T-helper 17 cell (primary cell): Measurements from ENCODE around the gene SHC1. TPM values are rescaled to one million over a fixed set of nuclear protein-coding genes. Genes with fewer than 3 reads are reported as not detected.
A peak's percentile ranks its signal among the peaks of the same experiment; 100 is the strongest.

Experiments
- ATAC-seq: fragments of 150-1000 bp; cut with Tn5 transposase; 2 replicates; pipeline ENCODE4 v1.10.0; 2021; ENCODE audit warnings: mild to moderate bottlenecking, moderate library complexity
- DNase-seq, 3 donors: peaks; one replicate each; pipeline versions ENCODE4 v3.0.0 to v3.0.0-alpha.2; 2020 to 2021
- H3K9me3 ChIP-seq: one replicate; pipeline ENCODE4 v1.7.0; 2013; ENCODE audit warnings: low read length, mild to moderate bottlenecking; ENCODE audit not compliant: control insufficient read depth, poor library complexity, severe bottlenecking
- H3K27ac Mint-ChIP-seq: one replicate; pipeline ENCODE4 v1.8.0; 2022; ENCODE audit warnings: mild to moderate bottlenecking, moderate library complexity, mixed read lengths
- H3K27me3 Mint-ChIP-seq: one replicate; pipeline ENCODE4 v1.8.0; 2022; ENCODE audit warnings: mixed read lengths
- H3K36me3 Mint-ChIP-seq: one replicate; pipeline ENCODE4 v1.8.0; 2022; ENCODE audit warnings: low read depth, mixed read lengths
- H3K4me1 Mint-ChIP-seq: one replicate; pipeline ENCODE4 v1.8.0; 2022; ENCODE audit warnings: mild to moderate bottlenecking, mixed read lengths
- H3K4me3 Mint-ChIP-seq: one replicate; pipeline ENCODE4 v1.8.0; 2022; ENCODE audit warnings: mild to moderate bottlenecking, moderate library complexity, mixed read lengths
- total RNA-seq, 4 donors: library from RNA in 2 of 4; stranded (reverse) in 2 of 4; gene quantifications; one replicate each; pipeline ENCODE4 v1.2.3 and lab custom pipeline; 2022 to 2026

The SHC1 gene
- total RNA-seq, 2 donors from 2014 or later: 99.5 to 105 TPM

DNA sequence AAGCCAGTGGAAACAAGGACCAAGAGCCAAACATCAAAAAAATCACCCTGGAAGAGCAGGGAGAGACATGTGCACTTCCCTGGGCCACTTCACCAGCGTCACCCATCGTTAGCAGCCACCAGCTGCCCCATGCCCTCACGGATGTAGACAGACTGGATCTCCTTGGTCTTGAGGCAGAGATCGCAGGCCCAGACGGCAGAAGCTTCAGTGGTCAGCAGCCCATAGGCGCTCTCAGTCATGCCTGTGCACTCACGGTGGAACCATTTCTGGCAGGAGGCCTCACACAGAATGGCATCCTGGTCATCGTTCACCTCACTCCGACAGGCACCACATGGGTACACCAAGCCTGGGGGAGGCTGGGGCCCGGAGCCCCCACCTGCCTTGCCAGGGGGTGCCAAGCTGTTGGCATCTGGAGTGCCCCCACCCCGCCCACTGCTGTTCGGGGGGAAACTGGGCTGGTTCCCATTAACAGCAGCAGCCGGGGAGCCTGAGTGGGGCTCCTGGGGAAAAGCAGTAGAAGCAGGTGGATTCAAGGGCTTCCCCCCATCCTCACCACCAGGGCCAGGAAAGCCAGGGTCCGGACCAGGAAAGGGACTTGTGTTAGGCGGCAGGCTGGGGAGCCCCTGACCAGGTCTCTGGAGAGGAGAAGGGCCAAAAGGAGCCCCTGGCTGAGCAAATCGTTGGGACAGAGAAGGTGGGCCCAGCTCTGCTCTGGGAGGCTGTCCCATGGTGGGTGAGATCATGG, 11.7 kb downstream of the SHC1 start:
- DNase-seq (no peak), ATAC-seq (no peak)
- Mint-ChIP-seq H3K4me3 (peak overlapping the region; percentile 49), H3K36me3 (peaks cover 4% of the 10 kb centered on the region), H3K27ac (peak overlapping the region; percentile 100), H3K27me3 (no peaks in the 10 kb centered on the region), H3K4me1 (peaks cover 51% of the 10 kb centered on the region)
- H3K9me3 ChIP-seq: no peaks in the 10 kb centered on the region

GRCh38 chr1:154958036-154958435, 12.5 kb downstream of the SHC1 start:
- ATAC-seq: no peak
- Mint-ChIP-seq H3K4me3 (no peak overlapping the region), H3K36me3 (peaks cover 5% of the 10 kb centered on the region), H3K27me3 (no peaks in the 10 kb centered on the region), H3K27ac (peak overlapping the region; percentile 100), H3K4me1 (peaks cover 55% of the 10 kb centered on the region)
- no peaks in the 10 kb centered on the region for H3K9me3 ChIP-seq
- no peak for DNase-seq

DNA sequence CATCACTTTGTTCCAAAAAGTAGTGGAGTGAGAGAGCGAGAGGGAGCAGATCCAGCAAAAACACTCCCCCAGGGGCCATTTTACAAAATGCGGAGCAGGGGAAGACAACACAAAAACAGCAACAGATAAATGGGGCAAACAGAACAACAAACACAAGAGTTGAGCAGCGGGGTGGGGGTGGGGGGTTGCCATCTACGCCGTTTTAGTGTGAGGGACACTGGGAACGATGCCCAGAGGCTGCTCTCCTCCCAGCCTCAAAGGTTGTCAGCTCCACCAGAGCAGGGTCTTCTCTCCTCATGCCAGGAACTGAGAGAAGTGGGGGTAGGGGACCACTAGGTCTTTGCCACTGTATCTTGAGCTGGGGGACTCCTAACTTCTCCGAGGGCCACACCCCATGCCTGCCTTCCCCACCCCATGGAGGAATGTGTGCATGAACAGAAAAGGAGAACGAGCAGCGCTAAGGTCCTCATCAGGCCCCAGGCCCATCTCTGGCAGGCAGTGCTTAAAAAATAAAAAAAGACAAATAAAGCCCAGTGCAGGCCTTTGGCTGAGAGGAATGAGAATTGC, 13.4 kb downstream of the SHC1 start:
- Mint-ChIP-seq H3K4me1 (peaks cover 57% of the 10 kb centered on the region), H3K27me3 (no peaks in the 10 kb centered on the region), H3K36me3 (peaks cover 10% of the 10 kb centered on the region), H3K27ac (peak overlapping the region; percentile 100), H3K4me3 (peak overlapping the region; percentile 99)
- H3K9me3 ChIP-seq: no peaks in the 10 kb centered on the region
- DNase-seq (no peak), ATAC-seq (no peak)

GRCh38 chr1:154956544-154956941, 14.0 kb downstream of the SHC1 start:
- no peak for ATAC-seq
- H3K4me1 Mint-ChIP-seq: peaks cover 63% of the 10 kb centered on the region
- peak overlapping the region; percentile 99 for H3K4me3 Mint-ChIP-seq
- no peaks in the 10 kb centered on the region for H3K9me3 ChIP-seq
- H3K27ac Mint-ChIP-seq: peak overlapping the region; percentile 100
- no peak for DNase-seq
- peaks cover 10% of the 10 kb centered on the region for H3K36me3 Mint-ChIP-seq
- no peaks in the 10 kb centered on the region for H3K27me3 Mint-ChIP-seq

GRCh38 chr1:154955718-154956543, 14.6 kb downstream of the SHC1 start, which contains the start of gene PBXIP1:
Gene PBXIP1, minus strand, starts transcription at chr1:154956099. Its CDS starts 2,378 bp downstream, at chr1:154953721.
- DNase-seq (peak; percentile 55 to 77 (median 71)), ATAC-seq (peak; percentile 44)
- peak within 1 kb of the TSS; percentile 99 for H3K4me3 Mint-ChIP-seq
- H3K4me1 Mint-ChIP-seq: peaks cover 62% of the 10 kb centered on the region
- H3K27ac Mint-ChIP-seq: peak within 1 kb of the TSS; percentile 100
- no peaks in the 10 kb centered on the region for H3K27me3 Mint-ChIP-seq
- H3K36me3 Mint-ChIP-seq: peaks cover 10% of the 10 kb centered on the region
- no peaks in the 10 kb centered on the region for H3K9me3 ChIP-seq

- ATAC-seq (peak; percentile 82), DNase-seq (peak; percentile 79 to 92 (median 88))
- peak overlapping the region; percentile 100 for H3K27ac Mint-ChIP-seq
- peak overlapping the region; percentile 99 for H3K4me3 Mint-ChIP-seq
- peaks cover 63% of the 10 kb centered on the region for H3K4me1 Mint-ChIP-seq
- no peaks in the 10 kb centered on the region for H3K27me3 Mint-ChIP-seq
- peaks cover 12% of the 10 kb centered on the region for H3K36me3 Mint-ChIP-seq
- H3K9me3 ChIP-seq: no peaks in the 10 kb centered on the region
Observed at GRCh38 chr1:154955039-154955717, 15.4 kb downstream of the SHC1 start.

DNA sequence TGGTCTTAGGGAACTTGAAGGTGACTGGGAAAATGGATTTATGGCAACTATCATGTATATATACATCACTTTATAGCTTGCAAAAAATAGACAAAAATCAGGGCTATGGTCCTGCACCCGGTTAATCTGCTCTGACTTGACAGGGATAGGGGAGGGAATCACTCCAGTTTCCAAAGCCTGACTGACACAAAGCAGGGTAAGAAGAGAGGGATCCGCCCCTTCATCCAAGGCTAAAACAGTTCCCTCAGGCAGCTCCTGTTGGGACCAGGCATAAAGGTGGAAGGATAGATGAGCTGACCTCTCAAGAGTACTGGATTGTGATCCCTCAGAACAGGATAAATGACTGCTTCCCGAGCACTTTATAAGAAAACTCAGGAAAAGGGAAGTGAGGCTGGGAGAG, 16.0 kb downstream of the SHC1 start:
- H3K27ac Mint-ChIP-seq: peak overlapping the region; percentile 100
- H3K4me1 Mint-ChIP-seq: peaks cover 60% of the 10 kb centered on the region
- no peaks in the 10 kb centered on the region for H3K9me3 ChIP-seq
- no peak for DNase-seq
- no peak for ATAC-seq
- peak overlapping the region; percentile 99 for H3K4me3 Mint-ChIP-seq
- H3K27me3 Mint-ChIP-seq: no peaks in the 10 kb centered on the region
- peaks cover 12% of the 10 kb centered on the region for H3K36me3 Mint-ChIP-seq

GRCh38 chr1:154953611-154954038, 16.9 kb downstream of the SHC1 start:
- peaks cover 12% of the 10 kb centered on the region for H3K36me3 Mint-ChIP-seq
- peak overlapping the region; percentile 99 for H3K4me3 Mint-ChIP-seq
- H3K9me3 ChIP-seq: no peaks in the 10 kb centered on the region
- H3K27me3 Mint-ChIP-seq: no peaks in the 10 kb centered on the region
- peaks cover 58% of the 10 kb centered on the region for H3K4me1 Mint-ChIP-seq
- no peak for DNase-seq
- H3K27ac Mint-ChIP-seq: peak overlapping the region; percentile 100
- ATAC-seq: no peak

DNA sequence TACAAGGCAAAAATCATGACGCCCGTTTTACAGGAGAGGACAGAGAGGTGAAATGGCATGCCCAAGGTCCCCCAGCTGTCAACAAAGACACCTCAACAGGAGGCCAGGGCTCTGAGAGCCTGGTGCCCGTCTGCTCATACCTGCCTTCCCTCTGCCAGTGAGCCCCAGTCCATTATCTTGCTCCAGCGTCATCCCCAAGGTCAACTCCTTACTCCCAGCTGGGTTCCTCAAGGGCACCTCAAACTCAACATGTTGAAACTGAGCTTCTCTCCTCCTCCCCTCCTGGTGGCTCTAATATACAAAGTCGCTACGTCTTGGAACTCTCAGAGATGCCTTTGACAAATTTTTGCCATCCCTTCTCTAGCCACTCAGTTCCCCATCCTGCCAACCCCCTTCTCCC, 17.9 kb downstream of the SHC1 start:
- H3K9me3 ChIP-seq: no peaks in the 10 kb centered on the region
- no peak for DNase-seq
- ATAC-seq: no peak
- H3K27ac Mint-ChIP-seq: peak overlapping the region; percentile 100
- H3K4me1 Mint-ChIP-seq: peaks cover 62% of the 10 kb centered on the region
- no peaks in the 10 kb centered on the region for H3K27me3 Mint-ChIP-seq
- H3K36me3 Mint-ChIP-seq: peaks cover 12% of the 10 kb centered on the region
- peak overlapping the region; percentile 99 for H3K4me3 Mint-ChIP-seq

- DNase-seq: peak; percentile 64 to 71 (median 64)
- Mint-ChIP-seq H3K36me3 (peaks cover 12% of the 10 kb centered on the region), H3K4me3 (peak overlapping the region; percentile 99), H3K4me1 (peaks cover 64% of the 10 kb centered on the region), H3K27ac (peak overlapping the region; percentile 100), H3K27me3 (no peaks in the 10 kb centered on the region)
- ATAC-seq: peak; percentile 46
- no peaks in the 10 kb centered on the region for H3K9me3 ChIP-seq
Observed at GRCh38 chr1:154951901-154952657, 18.5 kb downstream of the SHC1 start.

GRCh38 chr1:154948079-154948478, 22.5 kb downstream of the SHC1 start:
- ATAC-seq: no peak
- H3K9me3 ChIP-seq: no peaks in the 10 kb centered on the region
- H3K36me3 Mint-ChIP-seq: peaks cover 15% of the 10 kb centered on the region
- peaks cover 57% of the 10 kb centered on the region for H3K4me1 Mint-ChIP-seq
- no peaks in the 10 kb centered on the region for H3K27me3 Mint-ChIP-seq
- H3K27ac Mint-ChIP-seq: peak overlapping the region; percentile 100
- peak overlapping the region; percentile 83 for H3K4me3 Mint-ChIP-seq
- no peak for DNase-seq
